ENCODE measurements around the gene FXR2.

Gene FXR2

GRCh38 chr17:7548585-7549400 is 65.9 kb downstream of the FXR2 start, which contains the start of gene TNFSF12:
TNFSF12 (plus strand) TSS chr17:7549058; CDS start chr17:7549154, 96 bp downstream.
- DNase-seq (ENCODE audit: low read depth): no peak

DNA sequence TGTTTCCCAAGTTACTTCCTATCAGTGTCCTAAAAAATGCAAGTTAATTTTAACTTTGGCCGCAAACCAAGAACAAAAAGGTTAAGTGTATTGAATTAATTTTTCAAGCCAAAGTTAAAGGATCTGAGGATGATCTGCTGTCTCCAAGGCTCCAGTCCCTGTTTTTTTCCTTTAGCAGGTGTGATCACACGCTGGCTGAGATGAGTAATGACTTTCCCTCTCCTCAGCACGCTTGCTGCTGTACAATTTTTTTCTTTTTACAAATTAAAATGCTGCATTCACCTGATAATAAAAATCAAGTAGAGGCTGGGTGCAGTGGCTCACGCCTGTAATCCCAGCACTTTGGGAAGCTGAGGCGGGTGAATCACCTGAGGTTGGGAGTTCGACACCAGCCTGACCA is 69.8 kb downstream of the FXR2 start:
- DNase-seq (ENCODE audit: low read depth): no peak
